ACC112 (cell line): ENCODE measurements around the gene TTYH1.

Experiments used
- H2AFZ ChIP-seq: fragments of 200-600 bp; sonication (generic); one replicate; pipeline ENCODE4 v1.6.0; 2017; ENCODE audit warnings: antibody characterized with exemption, low read length; ENCODE audit not compliant: unreplicated experiment
- H3K27ac ChIP-seq: fragments of 200-600 bp; sonication (generic); 2 replicates; pipeline ENCODE4 v1.5.1; 2014; ENCODE audit warnings: low read depth, mild to moderate bottlenecking, antibody characterized with exemption, low read length, moderate library complexity
- H3K27me3 ChIP-seq: fragments of 200-600 bp; sonication (generic); 2 replicates; pipeline ENCODE4 v1.6.1; 2014; ENCODE audit warnings: mild to moderate bottlenecking, antibody characterized with exemption, low read length, moderate library complexity, mixed read lengths; ENCODE audit not compliant: insufficient read depth
- H3K36me3 ChIP-seq: fragments of 200-600 bp; sonication (generic); 2 replicates; pipeline ENCODE4 v1.6.1; 2016; ENCODE audit warnings: mild to moderate bottlenecking, antibody characterized with exemption, low read length, moderate library complexity, mixed read lengths; ENCODE audit not compliant: insufficient read depth
- H3K4me1 ChIP-seq: fragments of 200-600 bp; sonication (generic); one replicate; pipeline ENCODE4 v1.6.1; 2016; ENCODE audit warnings: low read length, mixed read lengths; ENCODE audit not compliant: insufficient read depth, unreplicated experiment, control insufficient read depth
- H3K4me3 ChIP-seq: fragments of 200-600 bp; sonication (generic); 2 replicates; pipeline ENCODE4 v1.5.1; 2014; ENCODE audit warnings: mild to moderate bottlenecking, low read depth, low read length
- H3K79me2 ChIP-seq: fragments of 200-600 bp; sonication (generic); one replicate; pipeline ENCODE4 v1.6.0; 2016; ENCODE audit warnings: low read length; ENCODE audit not compliant: control insufficient read depth, unreplicated experiment, insufficient read depth

Gene TTYH1

GRCh38 chr19:54482889-54483288 is 67.6 kb downstream of the TTYH1 start:
- no peaks in the 10 kb centered on the region for H3K36me3 ChIP-seq
- H3K27me3 ChIP-seq = no peaks in the 10 kb centered on the region

GRCh38 chr19:54484451-54484850 is 69.2 kb downstream of the TTYH1 start:
- H3K4me3 ChIP-seq = no peak overlapping the region
- H3K4me1 ChIP-seq = no peaks in the 10 kb centered on the region
- H3K27me3 ChIP-seq = no peaks in the 10 kb centered on the region
- no peak overlapping the region for H2AFZ ChIP-seq
- no peak overlapping the region for H3K27ac ChIP-seq
- no peaks in the 10 kb centered on the region for H3K79me2 ChIP-seq
- H3K36me3 ChIP-seq = no peaks in the 10 kb centered on the region

More at GRCh38 chr19:54482889-54483288, 67.6 kb downstream of the TTYH1 start:
- Histone ChIP-seq H3K27ac (no peak overlapping the region), H3K79me2 (no peaks in the 10 kb centered on the region), H2AFZ (no peak overlapping the region), H3K4me3 (no peak overlapping the region), H3K4me1 (no peaks in the 10 kb centered on the region)

GRCh38 chr19:54485851-54486250 is 70.6 kb downstream of the TTYH1 start:
- no peak overlapping the region for H2AFZ ChIP-seq
- H3K4me3 ChIP-seq = no peak overlapping the region
- 0 out of 2 replicates have a peak, but pooled peaks cover 3% of the 10 kb centered on the region for H3K27me3 ChIP-seq
- H3K4me1 ChIP-seq = no peaks in the 10 kb centered on the region
- H3K27ac ChIP-seq = no peak overlapping the region
- H3K36me3 ChIP-seq = no peaks in the 10 kb centered on the region
- H3K79me2 ChIP-seq = no peaks in the 10 kb centered on the region
